HG03060 (cell line): Measurements from ENCODE around the gene TRIM77.
"Not testable (repeated sequence)": the region's sequence is repeated elsewhere in the genome, so short reads cannot be mapped to it uniquely, and the experiment has no call there.

ENCODE experiments used
- ATAC-seq: cut with Tn5 transposase; IDR thresholded peaks from one replicate; pipeline ENCODE4 v1.9.1; 2021; ENCODE audit warnings: low read depth, moderate number of reproducible peaks; ENCODE audit not compliant: unreplicated experiment

TRIM77 gene, protein sequence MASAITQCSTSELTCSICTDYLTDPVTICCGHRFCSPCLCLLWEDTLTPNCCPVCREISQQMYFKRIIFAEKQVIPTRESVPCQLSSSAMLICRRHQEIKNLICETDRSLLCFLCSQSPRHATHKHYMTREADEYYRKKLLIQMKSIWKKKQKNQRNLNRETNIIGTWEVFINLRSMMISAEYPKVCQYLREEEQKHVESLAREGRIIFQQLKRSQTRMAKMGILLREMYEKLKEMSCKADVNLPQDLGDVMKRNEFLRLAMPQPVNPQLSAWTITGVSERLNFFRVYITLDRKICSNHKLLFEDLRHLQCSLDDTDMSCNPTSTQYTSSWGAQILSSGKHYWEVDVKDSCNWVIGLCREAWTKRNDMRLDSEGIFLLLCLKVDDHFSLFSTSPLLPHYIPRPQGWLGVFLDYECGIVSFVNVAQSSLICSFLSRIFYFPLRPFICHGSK

DNA sequence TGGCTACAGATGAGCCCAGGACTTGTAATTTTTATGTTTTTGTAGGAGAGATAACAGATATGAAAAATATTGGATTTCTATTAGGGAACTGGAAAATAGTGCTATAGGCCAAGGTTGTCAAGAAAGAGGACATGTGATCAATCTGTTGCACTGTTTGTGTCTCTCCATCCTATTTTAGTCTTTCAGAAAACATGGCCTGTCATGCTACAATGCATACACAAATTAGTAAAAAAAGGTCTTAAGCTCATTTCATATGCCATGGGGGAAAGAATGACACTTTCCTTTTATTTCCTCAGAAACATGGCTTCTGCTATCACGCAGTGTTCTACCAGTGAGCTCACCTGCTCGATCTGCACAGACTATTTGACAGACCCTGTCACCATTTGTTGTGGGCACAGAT, at the start of gene TRIM77:
TSS of gene TRIM77 (plus strand) at position 301 of the 400 bp plus-strand sequence. CDS start at position 301, 0 bp downstream.
- not testable (repeated sequence) for ATAC-seq

DNA sequence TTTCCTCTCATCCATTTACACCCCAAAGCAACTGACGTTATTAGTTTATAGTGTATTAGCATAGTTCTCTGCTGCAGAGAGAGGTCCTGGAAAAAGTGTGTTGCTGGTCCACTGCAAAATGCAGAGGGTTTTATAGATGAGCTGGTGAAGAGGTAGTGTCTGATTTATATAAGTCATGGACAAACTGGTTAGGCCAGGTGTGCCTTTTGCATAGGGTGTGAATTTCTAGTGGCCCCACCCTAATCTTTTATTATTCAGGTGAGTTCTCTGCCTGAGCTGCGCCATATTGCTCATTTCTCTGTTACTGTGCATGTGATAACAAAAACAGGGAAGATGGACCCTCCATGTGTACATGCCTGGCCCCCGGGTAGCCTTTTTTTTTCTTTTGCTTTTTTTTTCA, 43.1 kb upstream of the TRIM77 start:
- ATAC-seq, result no peak

GRCh38 chr11:89668158-89668557, 41.9 kb upstream of the TRIM77 start:
- not testable (repeated sequence) for ATAC-seq

GRCh38 chr11:89669586-89669985, 40.5 kb upstream of the TRIM77 start:
- not testable (repeated sequence) for ATAC-seq

DNA sequence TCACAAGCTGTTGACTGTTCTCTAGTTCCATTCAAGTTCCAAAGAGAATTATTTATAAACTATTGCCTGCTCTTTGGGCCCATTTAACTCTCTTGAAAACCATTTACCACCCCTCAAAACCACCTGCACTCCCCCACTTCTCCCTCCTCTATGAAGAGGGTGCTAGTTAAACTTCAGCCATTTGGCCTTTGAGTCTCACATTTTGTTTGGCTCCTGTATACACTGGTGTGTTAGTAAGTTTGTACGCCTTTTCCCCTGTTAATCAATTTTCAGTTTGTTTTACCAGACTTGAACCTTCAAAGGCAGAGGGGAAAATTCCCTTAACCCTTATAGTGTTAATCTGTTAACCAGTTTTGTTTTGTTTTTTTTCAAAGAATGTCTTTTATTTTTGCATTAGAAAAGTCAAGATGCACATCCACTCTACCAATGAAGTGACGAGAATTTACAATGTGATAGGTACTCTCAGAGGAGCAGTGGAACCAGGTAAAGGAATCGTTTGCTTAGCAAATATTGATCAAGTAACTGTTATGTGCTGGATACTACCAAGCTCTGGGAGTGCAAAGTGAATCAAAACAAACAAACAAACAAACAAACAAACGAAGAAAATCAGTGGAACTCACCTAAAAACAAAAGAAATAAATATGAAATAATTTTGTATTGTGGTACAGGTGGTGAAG, 40.0 kb upstream of the TRIM77 start:
- not testable (repeated sequence) for ATAC-seq

DNA sequence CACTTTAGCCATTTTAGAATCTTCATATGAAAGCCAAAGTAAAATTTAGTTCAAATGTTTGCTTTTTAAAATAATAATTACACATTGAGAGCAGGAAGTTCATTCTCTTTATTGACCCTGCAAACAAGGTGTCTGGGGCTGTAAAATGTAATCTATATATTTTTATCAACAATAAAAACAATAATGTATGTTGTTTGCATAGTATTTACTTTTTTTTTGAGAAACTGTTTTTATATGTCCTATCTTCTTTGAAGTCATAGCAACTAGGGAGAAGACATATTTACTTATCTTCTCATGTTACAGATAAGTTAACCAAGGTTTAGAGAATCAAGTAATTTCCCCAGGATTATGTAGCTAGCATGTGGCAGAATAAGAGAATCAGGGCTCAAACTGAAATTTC, 37.6 kb upstream of the TRIM77 start:
- not testable (repeated sequence) for ATAC-seq

GRCh38 chr11:89673380-89673779, 36.7 kb upstream of the TRIM77 start:
- ATAC-seq, result not testable (repeated sequence)

GRCh38 chr11:89675383-89675782, 34.7 kb upstream of the TRIM77 start:
- not testable (repeated sequence) for ATAC-seq

DNA sequence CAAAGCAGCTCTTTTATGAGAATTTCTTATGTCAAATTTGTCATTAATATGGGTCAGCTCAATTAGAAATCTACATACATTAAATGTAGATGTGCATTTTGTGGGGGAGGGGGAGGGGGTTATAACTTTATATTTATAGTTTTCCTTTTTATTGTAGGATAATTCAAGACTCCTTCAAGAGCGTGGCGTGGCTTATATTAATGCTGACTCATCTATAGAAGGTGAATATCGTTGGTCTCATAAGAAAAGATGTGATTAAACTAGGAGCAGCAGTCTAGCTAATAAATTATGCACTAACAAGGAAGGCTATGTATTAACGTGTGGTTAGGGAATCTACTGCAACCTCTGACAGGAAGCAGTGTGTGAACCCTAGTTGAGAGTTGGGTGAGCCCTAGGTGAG, 34.2 kb upstream of the TRIM77 start:
- not testable (repeated sequence) for ATAC-seq

DNA sequence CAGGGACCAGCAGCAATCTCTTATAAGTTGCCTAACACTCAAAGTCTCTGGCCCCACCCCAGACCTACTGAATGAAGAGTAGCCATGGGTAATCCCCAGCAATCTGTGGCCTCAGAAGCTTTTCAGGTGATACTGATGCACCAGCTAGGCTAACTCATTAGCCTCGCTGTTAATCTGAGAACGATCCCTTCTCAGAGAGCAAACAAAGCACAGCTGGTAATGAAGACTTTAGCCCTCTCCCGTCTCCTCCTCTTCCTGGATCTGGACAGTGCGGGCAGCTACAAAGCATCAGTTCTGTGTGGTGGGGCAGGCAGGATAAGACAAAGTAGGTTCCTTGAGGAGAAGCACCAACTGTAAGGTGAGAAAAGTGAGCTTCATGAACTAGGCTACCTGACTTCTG, 3.0 kb upstream of the TRIM77 start:
- ATAC-seq, result not testable (repeated sequence)

DNA sequence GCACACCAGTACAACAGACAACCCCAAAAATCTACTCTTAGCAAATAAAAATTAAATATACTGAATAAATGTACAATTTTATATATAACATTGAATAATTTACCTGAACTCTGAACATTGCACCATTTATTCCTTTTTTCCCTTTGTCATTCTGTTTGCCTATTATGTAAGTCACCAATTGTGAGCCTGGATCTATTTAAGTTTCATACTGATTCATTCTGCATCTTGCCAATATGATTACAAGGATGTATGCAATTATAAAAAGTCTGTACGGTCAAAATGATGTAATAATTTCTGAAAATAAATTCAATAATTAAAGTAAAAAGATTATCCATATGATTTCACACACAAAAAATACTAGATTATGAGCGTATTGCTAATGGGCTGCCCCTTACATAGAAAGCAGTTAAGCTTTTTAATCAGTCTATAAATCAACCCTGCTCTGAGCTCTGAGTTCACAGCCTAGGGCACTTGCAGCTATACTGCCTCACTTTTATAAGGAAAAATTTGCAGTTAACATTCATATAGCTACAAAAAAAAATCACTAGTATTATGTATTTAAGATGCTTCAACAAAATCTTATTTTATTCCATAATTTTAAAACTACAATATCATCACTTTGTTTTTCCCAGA, 14.9 kb downstream of the TRIM77 start:
- not testable (repeated sequence) for ATAC-seq

GRCh38 chr11:89730215-89730614, 20.1 kb downstream of the TRIM77 start:
- not testable (repeated sequence) for ATAC-seq

GRCh38 chr11:89736566-89736965, 26.5 kb downstream of the TRIM77 start:
- ATAC-seq, result no peak

GRCh38 chr11:89737116-89737515, 27.0 kb downstream of the TRIM77 start:
- no peak for ATAC-seq

DNA sequence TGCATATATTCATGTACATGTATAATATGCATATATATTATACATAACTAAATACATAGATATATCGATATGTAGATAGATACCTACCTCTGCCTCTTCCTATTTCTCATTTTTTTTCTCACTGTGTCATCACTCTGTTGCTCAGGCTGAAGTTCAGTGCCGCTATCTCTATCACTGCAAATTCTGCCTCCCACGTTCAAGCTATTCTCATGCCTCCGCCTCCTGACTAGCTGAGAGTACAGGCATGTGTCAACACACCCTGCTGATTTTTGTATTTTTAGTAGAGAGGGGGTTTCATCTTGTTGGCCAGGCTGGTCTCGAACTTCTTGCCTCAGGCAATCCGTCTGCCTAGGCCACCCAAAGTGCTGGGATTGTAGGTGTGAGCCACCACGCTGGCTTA, 31.3 kb downstream of the TRIM77 start:
- not testable (repeated sequence) for ATAC-seq

GRCh38 chr11:89744158-89744557, 34.1 kb downstream of the TRIM77 start:
- ATAC-seq, result not testable (repeated sequence)

DNA sequence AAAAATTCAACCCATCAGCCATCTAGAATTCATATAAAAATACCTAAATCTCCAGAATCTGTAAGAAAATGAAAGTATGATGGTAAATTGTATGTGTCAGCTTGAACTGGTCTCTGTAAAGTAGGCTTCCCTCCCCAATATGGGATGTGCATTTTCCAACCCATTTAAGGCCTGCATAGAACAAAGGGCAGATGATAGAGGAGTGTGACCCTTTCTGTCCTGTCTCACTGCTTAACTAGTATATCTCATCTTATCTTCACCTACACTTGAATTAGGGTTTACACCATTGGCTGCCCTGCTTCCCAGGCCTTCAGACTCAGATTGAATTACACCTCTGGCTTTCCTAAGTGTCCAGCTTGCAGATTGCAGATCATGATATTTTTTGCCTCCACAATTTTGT, 40.7 kb downstream of the TRIM77 start:
- ATAC-seq, result not testable (repeated sequence)
